ENCODE measurements around the gene CAMKMT.
"Not testable (repeated sequence)": the region's sequence is repeated elsewhere in the genome, so short reads cannot be mapped to it uniquely, and the experiment has no call there.

Gene CAMKMT

GRCh38 chr2:44550561-44550960 lies 188.8 kb downstream of the CAMKMT start:
- no peak for DNase-seq (ENCODE audit: low read depth, low spot score)

GRCh38 chr2:44551497-44551896 lies 189.8 kb downstream of the CAMKMT start:
- DNase-seq (ENCODE audit: low read depth, low spot score) = no peak

- no peak for DNase-seq (ENCODE audit: low read depth, low spot score)
Observed at GRCh38 chr2:44553456-44553855, 191.7 kb downstream of the CAMKMT start.

DNA sequence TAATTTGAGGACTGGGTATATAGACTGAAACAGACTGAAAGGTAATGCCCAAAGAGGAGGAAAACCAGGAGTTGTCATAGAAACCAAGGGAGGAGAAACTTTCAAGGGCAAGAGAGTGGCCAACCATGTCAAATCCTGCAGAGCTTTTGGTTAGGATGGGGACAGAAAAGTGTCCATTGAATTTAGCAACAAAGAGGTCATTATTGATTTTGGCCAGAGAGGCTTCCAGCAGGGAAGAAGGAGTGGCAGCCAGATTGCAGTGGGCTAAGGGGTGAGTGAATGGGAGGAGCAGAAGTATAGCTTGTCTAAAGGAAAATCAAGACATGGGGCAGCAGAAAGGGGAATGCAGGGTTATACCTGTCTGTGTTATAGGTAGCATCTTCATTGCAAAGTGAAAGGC lies 194.0 kb downstream of the CAMKMT start:
- no peak for DNase-seq (ENCODE audit: low read depth, low spot score)

- no peak for DNase-seq (ENCODE audit: low read depth, low spot score)
Observed at GRCh38 chr2:44559108-44559507, 197.4 kb downstream of the CAMKMT start.

- no peak for DNase-seq (ENCODE audit: low read depth, low spot score)
Observed at GRCh38 chr2:44560352-44560751, 198.6 kb downstream of the CAMKMT start.

DNA sequence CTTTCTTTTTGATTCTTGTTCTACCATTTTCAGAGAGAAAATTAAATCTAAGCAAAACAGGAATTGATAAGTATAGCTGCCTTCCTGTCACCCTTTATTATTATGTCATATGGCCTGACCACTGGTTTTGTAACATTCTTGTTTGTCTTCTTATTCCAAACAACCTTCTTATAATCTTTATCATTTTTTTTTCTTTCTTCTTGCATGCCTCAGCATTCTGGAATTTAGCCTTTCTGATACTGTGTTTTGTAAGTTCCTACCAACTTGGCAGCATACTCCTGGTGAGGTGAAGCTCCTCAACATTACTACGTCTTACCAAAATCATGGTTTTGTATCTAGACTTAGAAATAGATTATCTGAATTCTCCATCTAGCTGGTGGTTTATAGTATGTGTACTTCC lies 199.2 kb downstream of the CAMKMT start:
- DNase-seq (ENCODE audit: low read depth, low spot score) = no peak

DNA sequence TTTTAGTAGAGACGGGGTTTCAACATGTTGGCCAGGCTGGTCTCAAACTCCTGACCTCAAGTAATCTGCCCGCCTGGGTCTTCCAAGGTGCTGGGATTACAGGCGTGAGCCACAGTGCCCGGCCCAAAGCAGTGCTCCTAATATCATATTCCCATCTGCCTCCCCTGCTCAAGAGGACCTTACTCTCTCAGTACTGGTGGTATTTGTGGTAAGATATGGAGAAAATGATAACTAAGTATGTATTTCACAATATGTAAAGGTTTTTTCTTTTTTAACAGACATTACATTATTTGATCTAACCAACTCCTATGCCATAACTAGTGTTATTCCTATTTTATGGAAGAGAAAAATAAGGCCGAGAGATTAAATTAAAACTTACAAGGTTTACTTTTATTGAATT lies 201.0 kb downstream of the CAMKMT start:
- no peak for DNase-seq (ENCODE audit: low read depth, low spot score)

DNA sequence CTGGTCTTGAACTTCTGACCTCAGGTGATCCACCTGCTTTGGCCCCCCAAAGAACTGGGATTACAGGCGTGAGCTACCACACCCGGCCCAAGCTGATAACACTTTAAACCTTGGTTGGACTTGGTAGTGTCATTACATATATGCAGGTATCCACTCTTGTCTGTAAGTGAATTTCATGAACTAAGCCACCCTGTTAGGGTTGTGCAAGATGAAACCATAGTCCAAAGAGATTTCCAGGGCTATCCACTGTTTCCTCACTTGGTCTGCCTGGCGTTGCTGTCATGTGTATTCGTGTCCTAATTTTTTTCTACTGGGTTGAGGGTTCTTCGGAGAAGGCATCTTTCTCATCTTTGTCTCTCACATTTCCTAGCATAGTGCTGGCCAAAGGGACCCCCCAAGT lies 203.0 kb downstream of the CAMKMT start:
- DNase-seq (ENCODE audit: low read depth, low spot score) = no peak

- DNase-seq (ENCODE audit: low read depth, low spot score) = no peak
Observed at GRCh38 chr2:44566059-44566458, 204.3 kb downstream of the CAMKMT start.

- no peak for DNase-seq (ENCODE audit: low read depth, low spot score)
Observed at GRCh38 chr2:44569491-44569890, 207.7 kb downstream of the CAMKMT start.

DNA sequence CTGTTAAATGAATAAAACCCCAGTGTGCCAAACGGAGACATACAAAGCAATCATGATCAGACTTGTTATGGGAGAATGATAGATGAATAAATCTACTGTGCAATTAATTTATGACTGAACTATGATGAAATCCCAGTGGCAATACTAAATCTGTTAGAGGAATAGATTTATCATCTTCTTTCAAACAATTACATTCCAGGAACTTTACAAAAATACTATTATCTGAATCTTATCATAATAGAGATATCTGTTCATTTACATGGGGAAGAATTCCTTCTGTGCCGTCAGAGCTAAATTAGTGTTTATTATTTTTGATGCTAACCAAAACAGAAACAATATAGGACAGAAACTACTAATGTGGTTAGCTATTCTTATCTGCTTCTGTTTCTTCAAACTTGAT lies 208.5 kb downstream of the CAMKMT start:
- DNase-seq (ENCODE audit: low read depth, low spot score) = no peak

- DNase-seq (ENCODE audit: low read depth, low spot score) = no peak
Observed at GRCh38 chr2:44570777-44571176, 209.0 kb downstream of the CAMKMT start.

GRCh38 chr2:44572196-44572900 lies 210.6 kb downstream of the CAMKMT start:
- no peak for DNase-seq (ENCODE audit: low read depth, low spot score)

DNA sequence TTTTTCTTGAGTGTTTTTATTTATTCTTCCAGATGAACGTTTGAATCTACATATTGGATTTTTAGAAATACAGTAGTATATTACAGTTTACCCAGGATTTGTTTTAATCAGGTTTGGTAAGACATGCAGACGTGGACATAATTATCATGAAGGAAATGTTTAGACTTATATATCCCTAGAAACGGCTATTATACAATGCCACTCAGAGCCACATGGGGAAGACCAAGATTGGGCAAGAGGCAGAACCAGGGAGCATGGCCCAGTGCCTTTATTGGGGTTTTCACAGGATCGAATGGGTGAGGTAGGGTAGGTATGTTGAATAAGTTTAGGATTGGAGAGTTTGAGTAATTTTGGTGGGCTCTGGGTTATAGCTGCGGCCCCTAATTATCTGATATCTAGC lies 212.2 kb downstream of the CAMKMT start:
- no peak for DNase-seq (ENCODE audit: low read depth, low spot score)

- DNase-seq (ENCODE audit: low read depth, low spot score) = no peak
Observed at GRCh38 chr2:44578471-44579093, 216.8 kb downstream of the CAMKMT start.

GRCh38 chr2:44579115-44579836 lies 217.5 kb downstream of the CAMKMT start:
- DNase-seq (ENCODE audit: low read depth, low spot score) = no peak

DNA sequence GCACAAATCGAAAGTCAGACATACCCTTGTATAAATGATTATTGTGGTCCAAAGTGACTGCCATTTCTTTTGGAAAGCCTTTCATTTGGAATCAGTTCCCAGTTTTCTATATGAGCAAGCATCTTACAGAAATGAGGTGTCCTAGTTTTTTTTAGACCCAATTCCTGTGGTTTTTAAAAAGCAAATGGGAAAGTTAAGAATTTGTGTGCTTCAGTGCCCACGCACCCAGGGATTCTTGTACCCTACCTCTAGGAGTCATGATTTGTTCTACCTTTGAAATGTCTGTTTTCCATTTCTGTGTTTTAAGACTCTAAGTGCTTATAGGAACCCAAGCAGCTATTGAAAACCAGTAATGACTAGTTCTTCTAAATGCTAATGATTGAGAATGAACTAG lies 218.1 kb downstream of the CAMKMT start:
- DNase-seq (ENCODE audit: low read depth, low spot score) = no peak

GRCh38 chr2:44580875-44581515 lies 219.2 kb downstream of the CAMKMT start:
- DNase-seq (ENCODE audit: low read depth, low spot score) = no peak

DNA sequence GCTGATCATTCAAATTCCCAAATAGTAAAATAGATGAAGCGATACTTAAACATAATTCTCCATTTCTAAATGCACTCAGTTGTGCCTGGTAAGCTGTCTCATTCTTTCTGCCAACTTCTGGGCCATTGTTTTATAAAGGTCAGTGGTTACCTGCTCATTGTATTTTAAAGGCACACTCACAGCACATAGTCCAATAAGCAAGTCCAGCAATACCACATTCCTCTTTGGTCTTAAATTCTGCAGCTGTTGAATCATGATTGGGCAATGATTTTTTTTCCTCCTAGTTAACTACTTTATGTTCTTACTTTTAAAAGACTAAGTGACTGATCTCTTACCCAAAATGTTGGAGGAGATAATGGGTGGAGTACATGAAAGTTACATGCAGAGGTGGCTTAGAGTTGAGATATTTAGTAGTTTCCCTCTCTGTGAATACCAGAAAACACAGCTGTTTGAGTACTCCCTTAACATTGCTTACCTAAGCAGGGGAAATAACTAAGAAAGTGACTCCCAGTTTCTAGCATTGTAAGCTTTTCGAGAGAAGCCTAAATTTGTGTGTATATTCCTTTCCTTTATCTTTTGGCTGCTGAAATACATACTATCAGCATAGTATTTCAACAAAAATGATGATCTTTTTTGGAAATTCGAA lies 220.7 kb downstream of the CAMKMT start:
- DNase-seq (ENCODE audit: low read depth, low spot score) = no peak

- not testable (repeated sequence) for DNase-seq (ENCODE audit: low read depth, low spot score)
Observed at GRCh38 chr2:44595615-44596014, 233.9 kb downstream of the CAMKMT start.
